B cell (primary cell): ENCODE data around the gene ATP10A.

Experiments
- EZH2 ChIP-seq: IDR thresholded peaks from 2 replicates; pipeline ENCODE4 v1.6.1; 2012; ENCODE audit warnings: borderline replicate concordance, low read depth, mild to moderate bottlenecking, moderate library complexity, low read length; ENCODE audit not compliant: insufficient read depth, poor library complexity, severe bottlenecking
- TF ChIP-seq, protein P1 (sequence below): fragments of 200-600 bp; IDR thresholded peaks from one replicate; pipeline ENCODE4 v1.8.0; 2022; ENCODE audit warnings: antibody characterized with exemption, mild to moderate bottlenecking

GRCh38 chr15:25710184-25710583 is 152.9 kb downstream of the ATP10A start:
- no peak for TF ChIP-seq EZH2
- TF ChIP-seq, protein P1, sequence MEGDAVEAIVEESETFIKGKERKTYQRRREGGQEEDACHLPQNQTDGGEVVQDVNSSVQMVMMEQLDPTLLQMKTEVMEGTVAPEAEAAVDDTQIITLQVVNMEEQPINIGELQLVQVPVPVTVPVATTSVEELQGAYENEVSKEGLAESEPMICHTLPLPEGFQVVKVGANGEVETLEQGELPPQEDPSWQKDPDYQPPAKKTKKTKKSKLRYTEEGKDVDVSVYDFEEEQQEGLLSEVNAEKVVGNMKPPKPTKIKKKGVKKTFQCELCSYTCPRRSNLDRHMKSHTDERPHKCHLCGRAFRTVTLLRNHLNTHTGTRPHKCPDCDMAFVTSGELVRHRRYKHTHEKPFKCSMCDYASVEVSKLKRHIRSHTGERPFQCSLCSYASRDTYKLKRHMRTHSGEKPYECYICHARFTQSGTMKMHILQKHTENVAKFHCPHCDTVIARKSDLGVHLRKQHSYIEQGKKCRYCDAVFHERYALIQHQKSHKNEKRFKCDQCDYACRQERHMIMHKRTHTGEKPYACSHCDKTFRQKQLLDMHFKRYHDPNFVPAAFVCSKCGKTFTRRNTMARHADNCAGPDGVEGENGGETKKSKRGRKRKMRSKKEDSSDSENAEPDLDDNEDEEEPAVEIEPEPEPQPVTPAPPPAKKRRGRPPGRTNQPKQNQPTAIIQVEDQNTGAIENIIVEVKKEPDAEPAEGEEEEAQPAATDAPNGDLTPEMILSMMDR: peak; percentile 61
